BLaER1 (cell line): ENCODE data around the gene NOXRED1.
A peak's percentile ranks its signal among the peaks of the same experiment; 100 is the strongest.
"Not testable (repeated sequence)": the region's sequence is repeated elsewhere in the genome, so short reads cannot be mapped to it uniquely, and the experiment has no call there.

ENCODE experiments used
- H3K27ac ChIP-seq: shearing (Covaris generic); formaldehyde crosslinking; 2 replicates; pipeline ENCODE4 v1.8.1; 2022
- H3K27me3 ChIP-seq: shearing (Covaris generic); formaldehyde crosslinking; 2 replicates; pipeline ENCODE4 v1.8.1; 2022
- H3K36me3 ChIP-seq: shearing (Covaris generic); formaldehyde crosslinking; 2 replicates; pipeline ENCODE4 v1.8.1; 2022
- H3K4me1 ChIP-seq: shearing (Covaris generic); formaldehyde crosslinking; 2 replicates; pipeline ENCODE4 v1.8.1; 2022
- H3K4me2 ChIP-seq: shearing (Covaris generic); formaldehyde crosslinking; 2 replicates; pipeline ENCODE4 v1.8.1; 2022
- H3K4me3 ChIP-seq: shearing (Covaris generic); formaldehyde crosslinking; 2 replicates; pipeline ENCODE4 v1.8.1; 2022
- H3K9ac ChIP-seq: shearing (Covaris generic); formaldehyde crosslinking; 2 replicates; pipeline ENCODE4 v1.8.1; 2022
- H3K9me3 ChIP-seq: shearing (Covaris generic); formaldehyde crosslinking; 2 replicates; pipeline ENCODE4 v1.8.1; 2022
- H4K20me1 ChIP-seq: shearing (Covaris generic); formaldehyde crosslinking; 2 replicates; pipeline ENCODE4 v1.8.1; 2022
- Cebpa-rat ChIP-seq: shearing (Covaris generic); IDR thresholded peaks from 2 replicates; pipeline ENCODE4 v1.8.1; 2022

Gene NOXRED1

DNA sequence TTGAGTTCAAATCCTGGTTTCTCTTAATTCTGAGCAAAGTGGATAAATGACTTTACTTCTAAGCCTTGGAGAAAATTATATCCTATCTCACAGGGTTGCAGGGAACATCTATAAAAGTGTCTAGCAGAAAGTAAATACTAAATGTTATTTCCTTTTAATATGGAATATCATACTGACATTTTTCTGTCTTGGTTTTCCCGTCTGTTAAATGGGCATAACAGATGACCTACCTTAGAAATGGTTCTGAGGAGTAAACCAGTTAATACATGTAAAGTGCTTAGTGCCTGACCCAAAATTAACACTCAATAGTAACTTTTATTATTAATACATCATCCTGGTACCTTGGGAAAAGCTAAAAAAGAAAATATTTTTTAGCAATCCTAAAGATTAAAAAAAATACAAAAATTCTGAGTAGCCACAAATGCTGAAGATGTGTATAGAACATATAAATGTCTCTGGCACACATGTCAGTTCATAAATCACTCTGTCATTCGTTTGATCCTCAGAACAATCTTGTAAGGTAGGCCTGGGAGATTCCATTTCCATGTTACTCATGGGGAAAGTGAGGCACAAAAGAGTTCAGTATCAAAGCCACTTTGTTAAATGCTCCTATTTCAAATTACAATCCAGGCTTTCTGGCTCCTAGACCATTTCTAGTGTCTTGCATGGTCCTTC lies 32.8 kb upstream of the NOXRED1 start:
- Histone ChIP-seq H3K9ac (peak overlapping the region; percentile 94), H3K9me3 (no peaks in the 10 kb centered on the region), H3K4me2 (peak overlapping the region; percentile 83), H3K4me1 (peaks cover 33% of the 10 kb centered on the region), H3K36me3 (peaks cover 39% of the 10 kb centered on the region), H3K27ac (0 out of 2 replicates have a peak overlapping the region, but pooled peaks have one; percentile 96), H3K4me3 (peak overlapping the region; percentile 92), H3K27me3 (no peaks in the 10 kb centered on the region), H4K20me1 (peaks cover 31% of the 10 kb centered on the region)
- TF ChIP-seq Cebpa-rat: no peak

- Histone ChIP-seq H3K4me3 (no peak overlapping the region), H3K9me3 (no peaks in the 10 kb centered on the region), H3K27me3 (no peaks in the 10 kb centered on the region), H4K20me1 (no peaks in the 10 kb centered on the region), H3K36me3 (peaks cover 85% of the 10 kb centered on the region), H3K27ac (no peak overlapping the region), H3K4me1 (no peaks in the 10 kb centered on the region), H3K4me2 (no peak overlapping the region), H3K9ac (no peak overlapping the region)
- TF ChIP-seq Cebpa-rat: no peak
Observed at GRCh38 chr14:77442196-77442595, 18.9 kb upstream of the NOXRED1 start.

DNA sequence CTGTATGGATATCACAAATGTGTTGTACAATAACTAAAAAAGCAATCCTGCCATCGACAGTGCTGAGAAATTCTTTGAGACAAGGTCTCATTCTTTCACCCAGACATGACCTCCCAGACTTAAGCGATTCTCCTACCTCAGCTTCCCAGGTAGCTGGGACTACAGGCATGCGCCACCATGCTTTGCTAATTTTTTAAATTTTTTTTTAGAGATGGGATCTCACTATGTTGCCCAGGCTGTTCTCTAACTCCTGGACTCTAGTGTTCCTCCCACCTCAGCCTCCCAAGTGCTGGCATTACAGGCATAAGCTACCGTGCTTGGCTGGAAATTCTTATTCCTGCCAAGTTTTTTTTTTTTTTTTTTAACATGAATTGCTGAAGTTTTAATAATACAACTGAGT lies 16.5 kb upstream of the NOXRED1 start:
- Histone ChIP-seq H3K36me3 (peaks cover 89% of the 10 kb centered on the region), H3K9ac (no peak overlapping the region), H3K4me3 (no peak overlapping the region), H3K9me3 (no peaks in the 10 kb centered on the region), H3K27ac (no peak overlapping the region), H3K4me2 (no peak overlapping the region), H3K4me1 (no peaks in the 10 kb centered on the region), H4K20me1 (no peaks in the 10 kb centered on the region), H3K27me3 (no peaks in the 10 kb centered on the region)
- TF ChIP-seq Cebpa-rat: no peak

DNA sequence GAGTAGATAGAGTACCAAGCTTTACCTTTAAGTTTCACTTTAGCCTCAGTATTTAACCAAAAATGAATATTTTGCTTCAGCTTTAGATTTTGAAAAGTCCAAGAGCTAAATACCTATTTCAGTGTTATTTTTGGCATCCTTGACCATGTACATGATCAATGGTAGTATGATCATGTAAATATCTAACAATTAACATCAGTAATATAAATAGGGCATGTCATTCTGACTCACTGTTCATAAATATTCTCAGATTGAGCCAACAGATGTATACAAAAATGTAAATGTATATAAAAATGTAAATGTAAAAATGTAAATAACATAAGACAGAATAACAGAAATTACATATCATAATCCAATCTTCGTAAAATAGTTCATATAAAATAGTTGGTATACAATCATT lies 15.3 kb upstream of the NOXRED1 start:
- Histone ChIP-seq H3K27ac (no peak overlapping the region), H3K9ac (no peak overlapping the region), H4K20me1 (no peaks in the 10 kb centered on the region), H3K36me3 (peaks cover 90% of the 10 kb centered on the region), H3K27me3 (no peaks in the 10 kb centered on the region), H3K4me3 (no peak overlapping the region), H3K4me1 (no peaks in the 10 kb centered on the region), H3K9me3 (no peaks in the 10 kb centered on the region), H3K4me2 (no peak overlapping the region)
- TF ChIP-seq Cebpa-rat: no peak

GRCh38 chr14:77436042-77436441 lies 12.7 kb upstream of the NOXRED1 start:
- Histone ChIP-seq H4K20me1 (no peaks in the 10 kb centered on the region), H3K9ac (no peak overlapping the region), H3K4me2 (no peak overlapping the region), H3K27me3 (no peaks in the 10 kb centered on the region), H3K27ac (no peak overlapping the region), H3K36me3 (peaks cover 85% of the 10 kb centered on the region), H3K4me3 (no peak overlapping the region), H3K9me3 (no peaks in the 10 kb centered on the region), H3K4me1 (no peaks in the 10 kb centered on the region)
- TF ChIP-seq Cebpa-rat: no peak

DNA sequence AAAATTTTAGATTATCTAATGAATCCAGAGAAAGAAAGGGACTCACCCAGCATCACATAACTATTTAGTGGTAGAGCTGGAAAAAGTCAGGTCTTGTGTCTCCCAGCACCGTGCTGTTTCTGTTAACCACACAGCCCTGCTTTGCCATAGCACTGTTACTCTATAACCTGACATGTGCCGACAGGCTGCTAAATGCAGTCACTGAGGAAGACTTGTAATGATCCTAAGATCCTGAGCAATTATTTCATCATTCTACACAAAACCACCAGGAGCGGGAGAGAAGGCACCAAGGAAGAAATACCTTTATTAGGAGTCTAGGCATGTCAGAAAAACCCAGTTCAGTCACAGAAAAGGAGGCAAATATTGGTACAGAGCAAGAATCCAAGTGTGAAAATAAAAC lies 3.1 kb upstream of the NOXRED1 start:
- Histone ChIP-seq H3K4me1 (no peaks in the 10 kb centered on the region), H3K9me3 (no peaks in the 10 kb centered on the region), H3K4me3 (no peak overlapping the region), H3K27ac (no peak overlapping the region), H4K20me1 (no peaks in the 10 kb centered on the region), H3K27me3 (no peaks in the 10 kb centered on the region), H3K4me2 (no peak overlapping the region), H3K9ac (no peak overlapping the region), H3K36me3 (peaks cover 97% of the 10 kb centered on the region)
- TF ChIP-seq Cebpa-rat: no peak

- no peak for TF ChIP-seq Cebpa-rat
- no peak overlapping the region for H3K4me2 ChIP-seq
- H3K4me3 ChIP-seq: no peak overlapping the region
- H3K9me3 ChIP-seq: peaks cover 5% of the 10 kb centered on the region
- no peak overlapping the region for H3K9ac ChIP-seq
- H3K27ac ChIP-seq: no peak overlapping the region
- no peaks in the 10 kb centered on the region for H3K27me3 ChIP-seq
- H4K20me1 ChIP-seq: no peaks in the 10 kb centered on the region
- H3K4me1 ChIP-seq: no peaks in the 10 kb centered on the region
- H3K36me3 ChIP-seq: peaks cover 82% of the 10 kb centered on the region
Observed at GRCh38 chr14:77424862-77425261, 1.5 kb upstream of the NOXRED1 start.

GRCh38 chr14:77421201-77421600 lies 2.1 kb downstream of the NOXRED1 start:
- peaks cover 45% of the 10 kb centered on the region for H3K36me3 ChIP-seq
- no peak for TF ChIP-seq Cebpa-rat
- no peaks in the 10 kb centered on the region for H4K20me1 ChIP-seq
- H3K4me2 ChIP-seq: no peak overlapping the region
- no peak overlapping the region for H3K9ac ChIP-seq
- H3K27me3 ChIP-seq: no peaks in the 10 kb centered on the region
- H3K4me3 ChIP-seq: no peak overlapping the region
- no peaks in the 10 kb centered on the region for H3K4me1 ChIP-seq
- H3K9me3 ChIP-seq: peaks cover 24% of the 10 kb centered on the region
- no peak overlapping the region for H3K27ac ChIP-seq

DNA sequence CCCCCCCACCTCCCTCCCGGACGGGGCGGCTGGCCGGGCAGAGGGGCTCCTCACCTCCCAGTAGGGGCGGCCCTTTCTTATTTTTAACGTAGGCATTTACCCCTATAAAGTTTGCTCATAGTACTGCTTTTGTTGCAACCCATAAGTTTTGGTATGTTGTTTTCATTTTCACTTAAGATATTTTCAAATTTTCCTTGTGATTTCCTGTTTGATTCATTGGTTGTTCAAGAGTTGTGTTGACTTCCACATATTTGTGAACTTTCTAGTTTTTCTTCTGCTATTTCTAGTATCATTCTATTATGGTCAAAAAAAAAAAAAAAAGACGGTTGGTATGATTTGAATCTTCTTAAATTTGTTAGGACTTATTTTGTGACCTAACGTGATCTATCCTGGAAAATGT lies 6.5 kb downstream of the NOXRED1 start:
- no peak for TF ChIP-seq Cebpa-rat
- Histone ChIP-seq H3K27ac (no peak overlapping the region), H3K36me3 (peaks cover 3% of the 10 kb centered on the region), H4K20me1 (no peaks in the 10 kb centered on the region), H3K4me2 (no peak overlapping the region), H3K9me3 (peaks cover 24% of the 10 kb centered on the region), H3K9ac (no peak overlapping the region), H3K27me3 (no peaks in the 10 kb centered on the region), H3K4me1 (no peaks in the 10 kb centered on the region), H3K4me3 (no peak overlapping the region)

DNA sequence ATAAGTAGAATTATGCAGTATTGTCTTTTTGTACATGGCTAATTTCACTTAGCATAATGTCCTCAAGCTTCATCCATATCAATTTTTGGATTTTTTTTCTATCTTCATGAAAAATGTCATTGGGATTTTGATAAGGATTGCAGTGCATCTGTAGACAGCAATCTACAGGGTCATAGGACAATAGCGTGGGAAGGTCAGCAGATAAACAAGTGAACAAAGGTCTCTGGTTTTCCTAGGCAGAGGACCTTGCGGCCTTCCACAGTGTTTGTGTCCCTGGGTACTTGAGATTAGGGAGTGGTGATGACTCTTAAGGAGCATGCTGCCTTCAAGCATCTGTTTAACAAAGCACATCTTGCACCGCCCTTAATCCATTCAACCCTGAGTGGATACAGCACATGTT lies 7.2 kb downstream of the NOXRED1 start:
- not testable (repeated sequence) for H3K9ac ChIP-seq

GRCh38 chr14:77415403-77416030 lies 7.8 kb downstream of the NOXRED1 start:
- H3K4me1 ChIP-seq, H3K9ac ChIP-seq, H3K27ac ChIP-seq, H3K27me3 ChIP-seq, H4K20me1 ChIP-seq, H3K4me2 ChIP-seq, H3K36me3 ChIP-seq, H3K4me3 ChIP-seq: not testable (repeated sequence)
- H3K9me3 ChIP-seq: peaks cover 24% of the 10 kb centered on the region

More for the DNA sequence above, 7.2 kb downstream of the NOXRED1 start:
- H3K9me3 ChIP-seq: peaks cover 24% of the 10 kb centered on the region
- not testable (repeated sequence) for H3K36me3 ChIP-seq, H4K20me1 ChIP-seq, H3K27ac ChIP-seq, H3K4me3 ChIP-seq, H3K27me3 ChIP-seq, H3K4me1 ChIP-seq, H3K4me2 ChIP-seq
